ENCODE measurements around the gene NOP9. TPM values are rescaled to one million over a fixed set of nuclear protein-coding genes. Genes with fewer than 3 reads are reported as not detected.

Gene NOP9
- total RNA-seq, 2 donors from 2014 or later, result 21.2 to 22.9 TPM

DNA sequence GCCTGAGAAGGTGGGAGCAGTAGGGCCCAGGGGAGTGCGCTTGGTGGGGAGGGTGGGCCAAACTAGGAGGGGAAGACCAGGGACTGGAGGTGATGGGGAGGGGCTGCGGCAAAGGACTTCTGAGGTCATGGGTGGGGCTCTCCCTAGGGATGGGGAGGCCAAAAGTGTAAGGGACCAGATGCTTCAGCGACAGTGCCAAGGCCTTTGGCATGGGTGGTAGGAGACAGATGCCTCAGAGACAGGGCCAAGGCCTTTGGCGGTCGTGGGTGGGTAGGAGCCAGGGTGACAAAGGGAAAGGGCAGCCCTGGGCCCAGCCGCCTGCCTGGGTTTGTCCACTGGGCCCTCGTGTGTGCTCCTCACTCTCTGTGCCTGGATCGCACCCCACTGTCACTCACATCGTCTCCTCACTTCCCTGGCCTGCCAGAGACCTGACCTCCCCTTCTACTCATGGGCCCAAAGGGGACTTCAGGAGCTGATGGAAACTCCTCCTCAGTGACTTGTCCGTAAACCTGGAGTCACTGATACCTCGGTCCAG is 15.1 kb upstream of the NOP9 start:
- 78% methylated on average over 11 of the region's 11 CpGs for WGBS
- no peaks in the 10 kb centered on the region for H3K36me3 ChIP-seq
- intact Hi-C loops (cut with DNase I), result no loop called here
- no peak overlapping the region for H3K4me3 ChIP-seq
- no peaks in the 10 kb centered on the region for H3K4me1 ChIP-seq (replicated peaks)
- H3K27me3 ChIP-seq (replicated peaks; ENCODE audit: insufficient read depth), result no peaks in the 10 kb centered on the region
- DNase-seq (ENCODE audit: low spot score), result no peak
- no peak overlapping the region for H3K27ac ChIP-seq
- no peaks in the 10 kb centered on the region for H3K9me3 ChIP-seq
- TF ChIP-seq POLR2AphosphoS5 (IDR thresholded peaks at IDR 0.05) (no peak), POLR2A (IDR thresholded peaks at IDR 0.05) (no peak)
- TF ChIP-seq, protein P1, sequence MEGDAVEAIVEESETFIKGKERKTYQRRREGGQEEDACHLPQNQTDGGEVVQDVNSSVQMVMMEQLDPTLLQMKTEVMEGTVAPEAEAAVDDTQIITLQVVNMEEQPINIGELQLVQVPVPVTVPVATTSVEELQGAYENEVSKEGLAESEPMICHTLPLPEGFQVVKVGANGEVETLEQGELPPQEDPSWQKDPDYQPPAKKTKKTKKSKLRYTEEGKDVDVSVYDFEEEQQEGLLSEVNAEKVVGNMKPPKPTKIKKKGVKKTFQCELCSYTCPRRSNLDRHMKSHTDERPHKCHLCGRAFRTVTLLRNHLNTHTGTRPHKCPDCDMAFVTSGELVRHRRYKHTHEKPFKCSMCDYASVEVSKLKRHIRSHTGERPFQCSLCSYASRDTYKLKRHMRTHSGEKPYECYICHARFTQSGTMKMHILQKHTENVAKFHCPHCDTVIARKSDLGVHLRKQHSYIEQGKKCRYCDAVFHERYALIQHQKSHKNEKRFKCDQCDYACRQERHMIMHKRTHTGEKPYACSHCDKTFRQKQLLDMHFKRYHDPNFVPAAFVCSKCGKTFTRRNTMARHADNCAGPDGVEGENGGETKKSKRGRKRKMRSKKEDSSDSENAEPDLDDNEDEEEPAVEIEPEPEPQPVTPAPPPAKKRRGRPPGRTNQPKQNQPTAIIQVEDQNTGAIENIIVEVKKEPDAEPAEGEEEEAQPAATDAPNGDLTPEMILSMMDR (IDR thresholded peaks at IDR 0.05), result no peak

DNA sequence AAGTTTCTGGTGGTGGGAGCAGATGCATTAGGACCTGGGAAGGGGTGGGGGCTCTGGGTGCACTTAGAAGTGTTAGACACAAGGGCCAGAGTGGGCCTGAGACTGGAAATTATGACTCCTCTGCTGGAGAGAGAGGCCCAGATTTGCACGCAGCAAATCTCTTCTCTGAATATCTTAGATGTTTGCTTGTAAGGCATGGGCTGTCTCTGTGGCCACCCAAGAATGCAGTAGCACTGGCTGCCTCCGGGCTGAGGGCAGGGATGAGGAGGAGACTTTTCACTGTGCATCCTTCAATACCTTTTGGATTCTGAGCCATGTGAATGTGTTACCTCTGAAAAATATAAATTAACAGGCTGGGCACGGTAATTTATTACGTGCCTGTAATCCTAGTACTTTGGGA is 14.3 kb upstream of the NOP9 start:
- Histone ChIP-seq H3K4me1 (replicated peaks) (no peaks in the 10 kb centered on the region), H3K36me3 (no peaks in the 10 kb centered on the region), H3K27me3 (replicated peaks; ENCODE audit: insufficient read depth) (no peaks in the 10 kb centered on the region), H3K4me3 (no peak overlapping the region), H3K27ac (no peak overlapping the region), H3K9me3 (no peaks in the 10 kb centered on the region)
- intact Hi-C loops (cut with DNase I), result no loop called here
- no peak for DNase-seq (ENCODE audit: low spot score)
- TF ChIP-seq POLR2AphosphoS5 (IDR thresholded peaks at IDR 0.05), result no peak
- TF ChIP-seq, protein P1 (IDR thresholded peaks at IDR 0.05), result no peak
- no peak for TF ChIP-seq POLR2A (IDR thresholded peaks at IDR 0.05)
- 57% methylated on average over 4 of the region's 4 CpGs for WGBS

DNA sequence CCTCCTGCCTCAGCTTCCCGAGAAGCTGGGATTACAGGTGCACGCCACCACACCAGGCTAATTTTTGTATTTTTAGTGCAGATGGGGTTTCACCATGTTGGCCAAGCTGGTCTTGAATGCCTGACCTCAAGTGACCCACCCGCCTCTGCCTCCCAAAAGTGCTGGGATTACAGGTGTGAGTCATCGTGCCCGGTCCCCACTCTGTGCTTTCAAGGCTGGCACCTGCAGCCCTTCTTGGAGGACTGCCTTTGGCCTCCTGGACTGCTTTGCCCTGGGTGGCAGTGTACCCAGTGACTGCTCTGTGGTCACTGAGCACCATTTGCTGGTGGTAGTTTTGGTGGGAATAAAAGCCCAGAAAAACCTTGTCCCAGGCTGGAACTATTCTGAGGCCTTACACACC is 12.7 kb upstream of the NOP9 start:
- no peaks in the 10 kb centered on the region for H3K36me3 ChIP-seq
- no peak overlapping the region for H3K27ac ChIP-seq
- H3K4me3 ChIP-seq, result no peak overlapping the region
- H3K4me1 ChIP-seq (replicated peaks), result no peaks in the 10 kb centered on the region
- TF ChIP-seq POLR2AphosphoS5 (IDR thresholded peaks at IDR 0.05) (no peak), POLR2A (IDR thresholded peaks at IDR 0.05) (no peak)
- 96% methylated on average over 5 of the region's 5 CpGs for WGBS
- H3K9me3 ChIP-seq, result no peaks in the 10 kb centered on the region
- no peaks in the 10 kb centered on the region for H3K27me3 ChIP-seq (replicated peaks; ENCODE audit: insufficient read depth)
- intact Hi-C loops (cut with DNase I), result no loop called here
- no peak for DNase-seq (ENCODE audit: low spot score)

DNA sequence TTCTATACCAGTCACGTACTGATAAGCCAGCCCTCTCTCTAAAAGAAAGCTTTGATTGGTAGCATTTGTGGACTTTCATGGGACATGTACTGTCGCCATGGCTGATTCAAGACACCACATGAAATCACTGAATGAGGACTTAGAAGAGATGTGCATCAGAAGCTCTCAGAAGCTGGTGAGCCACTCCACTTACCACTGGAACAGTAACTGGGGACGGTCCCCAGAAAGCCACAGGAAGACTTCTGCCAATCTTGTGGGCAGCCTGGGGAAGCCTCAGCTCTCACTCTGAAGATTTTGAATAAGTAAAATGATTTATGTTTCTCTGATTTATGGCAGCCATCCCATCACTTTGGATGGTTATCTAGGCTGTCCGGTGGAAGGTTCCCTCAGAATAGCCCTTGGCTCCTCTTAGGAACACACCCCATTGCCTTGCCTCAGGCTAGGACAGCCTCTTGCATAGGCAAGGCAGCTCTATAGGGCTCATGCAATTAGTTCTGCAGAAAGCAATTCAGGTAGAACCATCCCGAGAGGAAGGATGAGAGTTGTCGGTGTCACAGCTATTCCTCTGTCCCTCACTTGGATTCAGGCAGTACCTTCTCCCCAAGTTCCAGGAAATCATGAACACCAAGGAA is 9.9 kb upstream of the NOP9 start:
- no peak for DNase-seq (ENCODE audit: low spot score)
- Histone ChIP-seq H3K4me3 (no peak overlapping the region), H3K27ac (no peak overlapping the region), H3K9me3 (no peaks in the 10 kb centered on the region), H3K27me3 (replicated peaks; ENCODE audit: insufficient read depth) (no peaks in the 10 kb centered on the region), H3K4me1 (replicated peaks) (no peaks in the 10 kb centered on the region), H3K36me3 (no peaks in the 10 kb centered on the region)
- 78% methylated on average over 6 of the region's 6 CpGs for WGBS
- intact Hi-C loops (cut with DNase I), result no loop called here
- TF ChIP-seq, protein P1 (IDR thresholded peaks at IDR 0.05), result no peak
- TF ChIP-seq POLR2AphosphoS5 (IDR thresholded peaks at IDR 0.05) (no peak), POLR2A (IDR thresholded peaks at IDR 0.05) (no peak)

DNA sequence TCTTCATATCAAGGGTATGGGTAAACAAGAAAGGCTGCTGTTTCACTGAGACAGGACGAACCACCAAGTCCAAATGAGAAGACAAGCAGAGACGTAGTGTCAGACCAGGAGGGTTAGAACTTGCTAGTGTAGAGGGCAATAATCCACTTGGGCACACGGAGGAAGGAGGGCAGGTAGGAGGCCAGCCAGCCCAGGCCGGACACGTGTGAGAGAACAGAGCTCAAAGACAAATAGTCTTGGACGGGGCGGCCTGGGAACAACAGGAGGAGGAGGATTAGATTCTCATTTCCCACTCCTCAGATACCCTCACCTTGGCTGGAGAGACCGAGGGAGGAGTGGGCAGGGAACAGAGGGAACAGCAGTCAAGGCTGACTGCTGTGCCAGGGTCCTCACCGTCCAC is 8.9 kb upstream of the NOP9 start:
- Histone ChIP-seq H3K4me1 (replicated peaks) (no peaks in the 10 kb centered on the region), H3K9me3 (no peaks in the 10 kb centered on the region), H3K27me3 (replicated peaks; ENCODE audit: insufficient read depth) (no peaks in the 10 kb centered on the region), H3K4me3 (no peak overlapping the region), H3K36me3 (no peaks in the 10 kb centered on the region), H3K27ac (no peak overlapping the region)
- no peak for DNase-seq (ENCODE audit: low spot score)
- TF ChIP-seq, protein P1 (IDR thresholded peaks at IDR 0.05), result no peak
- no peak for TF ChIP-seq POLR2AphosphoS5 (IDR thresholded peaks at IDR 0.05)
- 89% methylated on average over 9 of the region's 9 CpGs for WGBS
- intact Hi-C loops (cut with DNase I), result no loop called here
